Measurements from ENCODE around the gene ODC1.

- no peak for TF ChIP-seq CTCF (IDR thresholded peaks at IDR 0.05)
- TF ChIP-seq POLR2A (IDR thresholded peaks at IDR 0.05) = no peak
These were observed 47.8 kb upstream of the ODC1 start for GRCh38 chr2:10495988-10496313.
